MCF 10A (cell line): ENCODE data around the gene P3H2. TPM values are rescaled to one million over a fixed set of nuclear protein-coding genes. Genes with fewer than 3 reads are reported as not detected.
A peak's percentile ranks its signal among the peaks of the same experiment; 100 is the strongest.

Source experiments
- BruUV-seq: library from RNA; stranded (reverse); fragments of 400-500 nt; replicated peaks from 2 replicates; lab custom pipeline; 2021; lab: Mats Ljungman, UMichigan
- CTCF ChIA-PET: fragments of 300-600 bp; sonication (Branson Sonifier 250); formaldehyde crosslinking; extraction: SDS; loops from one replicate; lab custom pipeline; 2021; ENCODE audit warnings: antibody characterized with exemption, inconsistent platforms; lab: Yijun Ruan, JAX
- POLR2A ChIA-PET: fragments of 300-600, 350-650 bp; sonication (Branson Sonifier 250); formaldehyde crosslinking; extraction: SDS; loops from one replicate; lab custom pipeline; 2020; ENCODE audit warnings: antibody characterized with exemption, inconsistent platforms; lab: Yijun Ruan, JAX
- DNase-seq: peaks from one replicate; pipeline ENCODE4 v3.0.0-alpha.2; 2018; ENCODE audit not compliant: unreplicated experiment
- H3K27ac Mint-ChIP-seq: one replicate; pipeline ENCODE4 v1.8.0; 2022; ENCODE audit warnings: mild to moderate bottlenecking, low read depth, mixed read lengths; ENCODE audit not compliant: unreplicated experiment
- H3K27me3 Mint-ChIP-seq: one replicate; pipeline ENCODE4 v1.8.0; 2022; ENCODE audit warnings: mixed read lengths; ENCODE audit not compliant: insufficient read depth, unreplicated experiment
- H3K36me3 Mint-ChIP-seq: one replicate; pipeline ENCODE4 v1.8.0; 2022; ENCODE audit warnings: mild to moderate bottlenecking, moderate library complexity, mixed read lengths; ENCODE audit not compliant: insufficient read depth, unreplicated experiment
- H3K4me1 Mint-ChIP-seq: one replicate; pipeline ENCODE4 v1.8.0; 2022; ENCODE audit warnings: mixed read lengths; ENCODE audit not compliant: insufficient read depth, unreplicated experiment
- H3K4me3 Mint-ChIP-seq: one replicate; pipeline ENCODE4 v1.8.0; 2022; ENCODE audit warnings: mild to moderate bottlenecking, moderate library complexity, mixed read lengths; ENCODE audit not compliant: unreplicated experiment
- H3K9me3 Mint-ChIP-seq: one replicate; pipeline ENCODE4 v1.8.0; 2022; ENCODE audit warnings: mixed read lengths; ENCODE audit not compliant: unreplicated experiment
- intact Hi-C: fragments of 100-400 bp; cut with micrococcal nuclease; formaldehyde crosslinking; loops from 2 replicates; pipeline ENCODE4 v1.14.1; 2022
- total RNA-seq: library from RNA; stranded (reverse); gene quantifications from 2 replicates; pipeline ENCODE4 v1.2.3, GENCODE V29; 2022
- TF ChIP-seq, protein P1 (sequence below): fragments of 200-600 bp; IDR thresholded peaks from one replicate; pipeline ENCODE4 v1.8.0; 2022; ENCODE audit warnings: antibody characterized with exemption, mild to moderate bottlenecking; ENCODE audit not compliant: unreplicated experiment

P3H2 gene
- total RNA-seq, 1 experiment from 2014 or later: 60.2 TPM

DNA sequence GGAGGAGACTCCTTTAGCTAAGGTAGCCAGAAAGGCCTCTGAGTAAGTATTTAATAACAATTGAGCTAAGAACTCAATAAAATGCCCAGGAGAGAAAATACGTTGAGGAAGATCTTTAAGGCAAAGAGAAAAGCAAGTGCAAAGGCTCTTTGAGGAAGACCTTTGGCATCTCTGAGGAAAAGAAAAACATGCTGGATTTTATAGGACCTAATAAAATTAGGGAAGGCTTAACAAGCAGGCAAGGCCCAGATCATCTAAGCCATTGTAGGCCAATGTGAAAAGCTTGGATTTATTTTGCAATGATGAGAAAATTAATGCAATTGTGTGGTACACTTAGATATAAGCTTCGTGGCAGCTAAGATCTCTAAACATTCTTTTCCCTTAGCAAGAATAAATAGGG is 75.7 kb downstream of the P3H2 start:
- no peak overlapping the region for H3K4me3 Mint-ChIP-seq
- no peak for DNase-seq
- no peaks in the 10 kb centered on the region for H3K27me3 Mint-ChIP-seq
- CTCF ChIA-PET: interaction anchor here (0.6 to 1.4 kb wide), 9 partner anchors 11 to 1204 kb away, joined by 3 to 4 read pairs (median 3); partner anchors contain the start of gene P3H2
- TF ChIP-seq, protein P1, sequence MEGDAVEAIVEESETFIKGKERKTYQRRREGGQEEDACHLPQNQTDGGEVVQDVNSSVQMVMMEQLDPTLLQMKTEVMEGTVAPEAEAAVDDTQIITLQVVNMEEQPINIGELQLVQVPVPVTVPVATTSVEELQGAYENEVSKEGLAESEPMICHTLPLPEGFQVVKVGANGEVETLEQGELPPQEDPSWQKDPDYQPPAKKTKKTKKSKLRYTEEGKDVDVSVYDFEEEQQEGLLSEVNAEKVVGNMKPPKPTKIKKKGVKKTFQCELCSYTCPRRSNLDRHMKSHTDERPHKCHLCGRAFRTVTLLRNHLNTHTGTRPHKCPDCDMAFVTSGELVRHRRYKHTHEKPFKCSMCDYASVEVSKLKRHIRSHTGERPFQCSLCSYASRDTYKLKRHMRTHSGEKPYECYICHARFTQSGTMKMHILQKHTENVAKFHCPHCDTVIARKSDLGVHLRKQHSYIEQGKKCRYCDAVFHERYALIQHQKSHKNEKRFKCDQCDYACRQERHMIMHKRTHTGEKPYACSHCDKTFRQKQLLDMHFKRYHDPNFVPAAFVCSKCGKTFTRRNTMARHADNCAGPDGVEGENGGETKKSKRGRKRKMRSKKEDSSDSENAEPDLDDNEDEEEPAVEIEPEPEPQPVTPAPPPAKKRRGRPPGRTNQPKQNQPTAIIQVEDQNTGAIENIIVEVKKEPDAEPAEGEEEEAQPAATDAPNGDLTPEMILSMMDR: no peak
- intact Hi-C loops: no loop called here
- H3K27ac Mint-ChIP-seq: peak overlapping the region; percentile 59
- no peaks in the 10 kb centered on the region for H3K9me3 Mint-ChIP-seq
- H3K36me3 Mint-ChIP-seq: peaks cover 6% of the 10 kb centered on the region
- peaks cover 39% of the 10 kb centered on the region for H3K4me1 Mint-ChIP-seq
- no TSS peak for BruUV-seq
- POLR2A ChIA-PET: interaction anchor here (0.6 to 3.1 kb wide), 9 partner anchors 10 to 84 kb away, joined by 3 to 33 read pairs (median 5); partner anchors contain the start of gene P3H2

GRCh38 chr3:190044142-190044541 is 76.6 kb downstream of the P3H2 start:
- CTCF ChIA-PET: interaction anchor here (0.6 to 1.4 kb wide), 3 partner anchors 76 to 1203 kb away, joined by 3 read pairs; partner anchors contain the start of gene P3H2
- no peaks in the 10 kb centered on the region for H3K9me3 Mint-ChIP-seq
- DNase-seq: peak; percentile 14
- no TSS peak for BruUV-seq
- intact Hi-C loops: no loop called here
- no peak overlapping the region for H3K4me3 Mint-ChIP-seq
- POLR2A ChIA-PET: interaction anchor here (0.5 to 3.1 kb wide), 12 partner anchors 9 to 125 kb away, joined by 3 to 33 read pairs (median 5); partner anchors contain the start of gene P3H2
- no peaks in the 10 kb centered on the region for H3K27me3 Mint-ChIP-seq
- H3K36me3 Mint-ChIP-seq: peaks cover 6% of the 10 kb centered on the region
- H3K4me1 Mint-ChIP-seq: peaks cover 30% of the 10 kb centered on the region
- TF ChIP-seq, protein P1: no peak
- peak overlapping the region; percentile 59 for H3K27ac Mint-ChIP-seq

- Mint-ChIP-seq H3K27ac (peak overlapping the region; percentile 59), H3K9me3 (no peaks in the 10 kb centered on the region), H3K27me3 (no peaks in the 10 kb centered on the region), H3K4me1 (peaks cover 26% of the 10 kb centered on the region), H3K36me3 (peaks cover 6% of the 10 kb centered on the region), H3K4me3 (no peak overlapping the region)
- no TSS peak for BruUV-seq
- ChIA-PET CTCF (interaction anchor here (1.4 kb wide), 1 partner anchor 82 kb away, joined by 3 read pairs; no protein-coding TSS in a partner anchor), POLR2A (interaction anchor here (0.5 to 3.1 kb wide), 10 partner anchors 8 to 125 kb away, joined by 3 to 33 read pairs (median 5); partner anchors contain the start of gene P3H2)
- no peak for DNase-seq
- TF ChIP-seq, protein P1: no peak
- intact Hi-C loops: no loop called here
Observed at GRCh38 chr3:190043741-190044140, 77.0 kb downstream of the P3H2 start.

DNA sequence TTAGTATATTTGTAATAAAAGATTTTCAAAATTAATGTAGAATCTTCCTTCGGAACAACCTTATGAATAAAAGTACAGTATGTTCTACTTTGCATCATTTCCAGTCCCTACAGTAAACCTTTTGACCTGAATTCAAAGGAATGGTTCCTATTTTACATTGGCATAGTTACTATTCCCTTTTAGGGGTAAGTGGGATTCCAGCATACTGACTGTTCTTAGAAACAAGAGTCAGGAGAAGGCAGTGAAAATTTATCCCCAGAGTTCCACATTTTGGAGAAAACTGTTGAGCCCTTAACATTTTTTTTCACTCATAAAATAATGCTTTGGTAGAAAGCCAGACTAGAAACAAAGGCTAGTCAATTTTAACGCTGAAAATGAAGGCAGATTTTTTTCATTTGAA is 78.1 kb downstream of the P3H2 start:
- H3K4me1 Mint-ChIP-seq: peaks cover 31% of the 10 kb centered on the region
- H3K27me3 Mint-ChIP-seq: no peaks in the 10 kb centered on the region
- peak overlapping the region; percentile 59 for H3K27ac Mint-ChIP-seq
- intact Hi-C loops: no loop called here
- TF ChIP-seq, protein P1: no peak
- H3K36me3 Mint-ChIP-seq: peaks cover 6% of the 10 kb centered on the region
- H3K9me3 Mint-ChIP-seq: no peaks in the 10 kb centered on the region
- CTCF ChIA-PET: no interaction called here
- no TSS peak for BruUV-seq
- DNase-seq: no peak
- POLR2A ChIA-PET: interaction anchor here (14.2 kb wide), 1 partner anchor 74 kb away, joined by 132 read pairs; the partner anchor contains the start of gene P3H2
- H3K4me3 Mint-ChIP-seq: no peak overlapping the region
